ENCODE results near the gene TYRO3. TPM values are rescaled to one million over a fixed set of nuclear protein-coding genes. Genes with fewer than 3 reads are reported as not detected.
A peak's percentile ranks its signal among the peaks of the same experiment; 100 is the strongest.

TYRO3 gene
- total and polyA plus RNA-seq, 2 of the 13 experiments (the other 11 are each of a cell fraction or from before 2014, with no cell fraction given): 24.0 to 43.6 TPM

GRCh38 chr15:41627203-41627602 lies 68.2 kb downstream of the TYRO3 start (continued):
- TF ChIP-seq, protein P1, sequence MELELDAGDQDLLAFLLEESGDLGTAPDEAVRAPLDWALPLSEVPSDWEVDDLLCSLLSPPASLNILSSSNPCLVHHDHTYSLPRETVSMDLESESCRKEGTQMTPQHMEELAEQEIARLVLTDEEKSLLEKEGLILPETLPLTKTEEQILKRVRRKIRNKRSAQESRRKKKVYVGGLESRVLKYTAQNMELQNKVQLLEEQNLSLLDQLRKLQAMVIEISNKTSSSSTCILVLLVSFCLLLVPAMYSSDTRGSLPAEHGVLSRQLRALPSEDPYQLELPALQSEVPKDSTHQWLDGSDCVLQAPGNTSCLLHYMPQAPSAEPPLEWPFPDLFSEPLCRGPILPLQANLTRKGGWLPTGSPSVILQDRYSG (CRISPR knock-in tag; IDR thresholded peaks at IDR 0.05): no peak
- no peak for TF ChIP-seq STAT5B (CRISPR knock-in tag; IDR thresholded peaks at IDR 0.05)
- TF ChIP-seq MAFF (IDR thresholded peaks at IDR 0.05; ENCODE audit: low read depth, low read length): peak; percentile 89
- no peak for TF ChIP-seq TARDBP (CRISPR knock-in tag; IDR thresholded peaks at IDR 0.05)
- no peak for TF ChIP-seq ZNF724P (CRISPR knock-in tag; IDR thresholded peaks at IDR 0.05; ENCODE audit: borderline replicate concordance)
- TF ChIP-seq MAFK (conservative IDR thresholded peaks at IDR 0.05 in 1 of 2, IDR thresholded peaks at IDR 0.05 in 1 of 2; ENCODE audit: low read length in 2 of 2): peak; percentile 87 to 93
- no peak for TF ChIP-seq JARID2 (CRISPR knock-in tag; IDR thresholded peaks at IDR 0.05; ENCODE audit: insufficient replicate concordance)

DNA sequence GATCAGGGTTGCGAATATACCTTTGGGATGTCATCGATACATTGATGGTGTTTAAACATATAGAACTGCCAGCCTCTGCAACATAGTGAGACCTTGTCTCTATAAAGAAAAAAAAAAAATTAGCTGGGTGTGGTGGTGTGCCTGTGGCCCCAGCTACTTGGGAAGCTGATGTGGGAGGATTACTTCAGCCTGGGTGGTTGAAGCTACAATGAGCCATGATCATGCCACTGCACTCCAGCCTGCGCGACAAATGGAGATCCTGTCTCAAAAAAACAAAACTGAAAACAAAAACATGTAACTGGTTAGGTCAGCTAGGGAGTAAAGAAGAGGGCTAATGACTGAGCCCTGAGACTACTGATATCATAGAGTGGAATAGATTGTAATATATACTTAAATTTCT lies 70.5 kb downstream of the TYRO3 start:
- ATAC-seq: no peak
- Histone ChIP-seq H3K4me2 (ENCODE audit: low read depth, low read length) (no peak overlapping the region), H4K20me1 (ENCODE audit: insufficient read depth, low read length) (no peaks in the 10 kb centered on the region), H3K27me3 (ENCODE audit: control insufficient read depth in 1 of 2, insufficient read depth in 2 of 2, low read length in 2 of 2) (no peaks in the 10 kb centered on the region), H3K79me2 (ENCODE audit: insufficient read depth, low read length) (peaks cover 74% of the 10 kb centered on the region), H3K4me1 (ENCODE audit: insufficient read depth, low read length) (peaks cover 43% of the 10 kb centered on the region), H3K9ac (ENCODE audit: insufficient read depth, low read depth, low read length) (no peak overlapping the region), H2AFZ (ENCODE audit: low read length) (no peak overlapping the region), H3K36me3 (replicated peaks in 1 of 2; ENCODE audit: control insufficient read depth in 1 of 2, insufficient read depth in 2 of 2, low read length in 2 of 2) (0 out of 5 replicates have a peak, but pooled peaks cover 0 to 3% of the 10 kb centered on the region in 2 experiments), H3K4me3 (replicated peaks in 1 of 3; ENCODE audit: insufficient read depth in 1 of 3, low read depth in 2 of 3, low read length in 3 of 3) (no peak overlapping the region), H3K27ac (ENCODE audit: extremely low read length, insufficient read depth, low read length) (peak overlapping the region; percentile 1), H3K9me3 (ENCODE audit: low read length) (no peaks in the 10 kb centered on the region)
- DNase-seq (ENCODE audit: low spot score): no peak
- TF ChIP-seq ZNF775 (CRISPR knock-in tag; IDR thresholded peaks at IDR 0.05; ENCODE audit: borderline replicate concordance): no peak
- no peak for TF ChIP-seq IRF9 (CRISPR knock-in tag; IDR thresholded peaks at IDR 0.05; ENCODE audit: borderline replicate concordance)
- no peak for TF ChIP-seq PRMT3 (CRISPR knock-in tag; IDR thresholded peaks at IDR 0.05; ENCODE audit: borderline replicate concordance, low read depth)
- no peak for TF ChIP-seq ZNF652 (CRISPR knock-in tag; IDR thresholded peaks at IDR 0.05; ENCODE audit: borderline replicate concordance, low read depth)
- no peak for TF ChIP-seq ZNF75D (CRISPR knock-in tag; IDR thresholded peaks at IDR 0.05; ENCODE audit: borderline replicate concordance)
- intact Hi-C loops (cut with micrococcal nuclease; ENCODE audit: unreplicated experiment) (no loop called here), in situ Hi-C loops (cut with HindIII; ENCODE audit: extremely low pct_ligation_motif_present, low pct_unique_long_range_greater_than_20kb) (no loop called here)
- CTCF ChIA-PET (ENCODE audit: low intra/inter-chr PET ratio, low total read pairs): no interaction called here
- POLR2A ChIA-PET: interaction anchor here (0.9 to 1.8 kb wide), 2 partner anchors 8 to 31 kb away, joined by 3 to 17 read pairs; partner anchors contain the start of gene MGA
- WGBS (ENCODE audit: low lambda C conversion rate): 94% methylated on average over 4 of the region's 4 CpGs
- FAIRE-seq: no peak
- no TSS peak for BruUV-seq (replicated peaks)

Data from HepG2 (cell line).